Measurements from ENCODE around the gene TIPRL.

TIPRL gene

GRCh38 chr1:168236836-168237611, 58.3 kb downstream of the TIPRL start:
- peak overlapping the region; percentile 94 for H3K27ac Mint-ChIP-seq
- no peaks in the 10 kb centered on the region for H3K27me3 Mint-ChIP-seq
- peak overlapping the region; percentile 43 for H3K4me3 Mint-ChIP-seq
- H3K9me3 Mint-ChIP-seq: no peaks in the 10 kb centered on the region
- H3K36me3 Mint-ChIP-seq (ENCODE audit: low read depth): peaks cover 96% of the 10 kb centered on the region
- peaks cover 54% of the 10 kb centered on the region for H3K4me1 Mint-ChIP-seq (ENCODE audit: low read depth)
- DNase-seq: peak; percentile 42

DNA sequence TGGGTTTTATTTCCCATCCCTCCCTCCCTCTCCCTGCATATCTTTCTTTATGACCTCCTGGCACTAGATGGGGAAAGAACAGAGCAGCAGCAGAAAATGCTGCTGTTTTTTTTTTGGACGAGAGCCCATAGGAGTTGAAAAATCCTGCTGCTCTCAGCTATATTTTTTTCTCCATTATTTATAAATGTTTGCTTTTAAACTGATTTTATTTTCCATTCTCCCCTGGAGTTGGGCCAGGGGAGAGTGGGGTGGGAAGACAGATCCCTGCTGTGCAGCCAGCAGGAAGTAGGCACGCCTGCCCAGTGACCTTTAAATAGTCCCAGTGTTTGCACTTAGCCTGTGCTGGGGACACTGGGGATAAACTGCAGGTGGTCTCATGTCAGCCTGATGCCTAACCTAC, 64.4 kb downstream of the TIPRL start:
- Mint-ChIP-seq H3K36me3 (ENCODE audit: low read depth) (peaks cover 95% of the 10 kb centered on the region), H3K27ac (no peak overlapping the region), H3K4me3 (no peak overlapping the region), H3K9me3 (no peaks in the 10 kb centered on the region), H3K27me3 (no peaks in the 10 kb centered on the region), H3K4me1 (ENCODE audit: low read depth) (peaks cover 44% of the 10 kb centered on the region)
- no peak for DNase-seq

GRCh38 chr1:168243636-168244212, 65.0 kb downstream of the TIPRL start:
- no peak for DNase-seq
- Mint-ChIP-seq H3K36me3 (ENCODE audit: low read depth) (peaks cover 96% of the 10 kb centered on the region), H3K4me1 (ENCODE audit: low read depth) (peaks cover 48% of the 10 kb centered on the region), H3K27ac (peak overlapping the region; percentile 64), H3K4me3 (no peak overlapping the region), H3K27me3 (no peaks in the 10 kb centered on the region), H3K9me3 (no peaks in the 10 kb centered on the region)

GRCh38 chr1:168245042-168245441, 66.3 kb downstream of the TIPRL start:
- no peaks in the 10 kb centered on the region for H3K27me3 Mint-ChIP-seq
- H3K9me3 Mint-ChIP-seq: no peaks in the 10 kb centered on the region
- no peak for DNase-seq
- H3K4me1 Mint-ChIP-seq (ENCODE audit: low read depth): peaks cover 50% of the 10 kb centered on the region
- H3K36me3 Mint-ChIP-seq (ENCODE audit: low read depth): peaks cover 95% of the 10 kb centered on the region
- H3K4me3 Mint-ChIP-seq: no peak overlapping the region
- H3K27ac Mint-ChIP-seq: peak overlapping the region; percentile 57

GRCh38 chr1:168246506-168246905, 67.7 kb downstream of the TIPRL start:
- H3K9me3 Mint-ChIP-seq: no peaks in the 10 kb centered on the region
- H3K4me3 Mint-ChIP-seq: no peak overlapping the region
- peak overlapping the region; percentile 31 for H3K27ac Mint-ChIP-seq
- H3K27me3 Mint-ChIP-seq: no peaks in the 10 kb centered on the region
- no peak for DNase-seq
- peaks cover 54% of the 10 kb centered on the region for H3K4me1 Mint-ChIP-seq (ENCODE audit: low read depth)
- peaks cover 95% of the 10 kb centered on the region for H3K36me3 Mint-ChIP-seq (ENCODE audit: low read depth)
